ENCODE results near the gene TBC1D23.

GRCh38 chr3:100213891-100214573, 46.8 kb upstream of the TBC1D23 start:
- no peak for TF ChIP-seq CTCF (conservative IDR thresholded peaks at IDR 0.05; ENCODE audit: low read depth in 2 of 2)
- TF ChIP-seq EZH2 (IDR thresholded peaks at IDR 0.05; ENCODE audit: low read depth, unreplicated experiment), result no peak
- TF ChIP-seq REST (IDR thresholded peaks at IDR 0.05; ENCODE audit: unreplicated experiment), result no peak
- TF ChIP-seq CREB1 (CRISPR knock-in tag; IDR thresholded peaks at IDR 0.05; ENCODE audit: low read depth), result no peak
- no peak for TF ChIP-seq ZNF114 (CRISPR knock-in tag; IDR thresholded peaks at IDR 0.05)

All from GM23338 (cell line).